Naive B cell (primary cell): ENCODE results near the gene KRT8. TPM values are rescaled to one million over a fixed set of nuclear protein-coding genes. Genes with fewer than 3 reads are reported as not detected.

Experiments
- ATAC-seq, 2 donors: fragments of 150-1000 bp; cut with Tn5 transposase; 2 replicates each; pipeline ENCODE4 v1.10.0; 2021; ENCODE audit warnings: low read depth in 2 of 2, mild to moderate bottlenecking in 2 of 2, moderate library complexity in 2 of 2
- DNase-seq: peaks from one replicate; pipeline ENCODE4 v3.0.0; 2022
- H3K27ac Mint-ChIP-seq, 6 donors: one replicate each; pipeline ENCODE4 v1.8.0; 2020 to 2022; ENCODE audit warnings: mild to moderate bottlenecking in 6 of 6, mixed read lengths in 6 of 6, moderate library complexity in 5 of 6, inconsistent platforms in 2 of 6
- H3K27me3 Mint-ChIP-seq, 3 donors: one replicate each; pipeline ENCODE4 v1.8.0; 2021 to 2022; ENCODE audit warnings: mixed read lengths in 3 of 3, mild to moderate bottlenecking in 1 of 3
- H3K36me3 Mint-ChIP-seq, 2 donors: one replicate each; pipeline ENCODE4 v1.8.0; 2020 to 2022; ENCODE audit warnings: mixed read lengths in 2 of 2, inconsistent platforms in 1 of 2, mild to moderate bottlenecking in 1 of 2
- H3K4me1 Mint-ChIP-seq, 3 donors: one replicate each; pipeline ENCODE4 v1.8.0; 2020 to 2022; ENCODE audit warnings: mixed read lengths in 3 of 3, inconsistent platforms in 1 of 3, mild to moderate bottlenecking in 1 of 3, moderate library complexity in 1 of 3
- H3K4me3 Mint-ChIP-seq, 8 donors: one replicate each; pipeline ENCODE4 v1.8.0; 2020 to 2022; ENCODE audit warnings: mild to moderate bottlenecking in 8 of 8, mixed read lengths in 8 of 8, moderate library complexity in 8 of 8, inconsistent platforms in 2 of 8
- H3K9me3 Mint-ChIP-seq, 7 donors: one replicate each; pipeline ENCODE4 v1.8.0; 2020 to 2022; ENCODE audit warnings: mixed read lengths in 7 of 7, mild to moderate bottlenecking in 5 of 7, inconsistent platforms in 2 of 7, moderate library complexity in 1 of 7
- polyA plus RNA-seq, 6 donors: library from polyadenylated mRNA; unstranded; fragments of 300-500 nt; fragmentation: Illumina TruSeq; gene quantifications; one replicate each; pipeline ENCODE4 v1.2.3, GENCODE V29; 2021; ENCODE audit warnings: low read depth in 6 of 6

The KRT8 gene
- polyA plus RNA-seq, 6 donors from 2014 or later = not detected

DNA sequence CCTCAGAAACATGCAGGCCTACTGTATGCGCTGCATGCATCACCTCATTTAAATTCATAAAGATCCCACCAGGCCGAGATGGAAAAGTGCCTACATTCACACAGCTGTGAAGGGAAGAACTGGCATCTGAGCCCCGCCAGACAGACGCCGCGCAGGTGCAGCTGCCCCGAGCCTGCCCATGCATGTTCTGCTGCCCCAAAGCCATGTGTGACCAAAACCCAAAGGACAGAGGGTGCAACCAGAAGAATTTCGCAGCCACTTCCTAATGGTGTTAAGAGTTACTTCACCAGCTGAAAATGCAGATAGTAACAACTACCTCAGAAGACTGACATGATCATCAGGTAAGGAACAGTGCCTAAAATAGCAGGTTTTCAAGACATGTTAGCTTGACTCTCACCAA lies 13.5 kb upstream of the KRT8 start:
- H3K4me3 Mint-ChIP-seq = no peak overlapping the region
- H3K9me3 Mint-ChIP-seq = peaks cover 0 to 6% (median 0%) of the 10 kb centered on the region in 7 donors
- H3K27ac Mint-ChIP-seq = no peak overlapping the region
- peaks cover 0 to 6% (median 0%) of the 10 kb centered on the region in 3 donors for H3K4me1 Mint-ChIP-seq
- peaks cover 4 to 43% (median 31%) of the 10 kb centered on the region in 3 donors for H3K27me3 Mint-ChIP-seq
- ATAC-seq = no peak
- DNase-seq = no peak
- H3K36me3 Mint-ChIP-seq = no peaks in the 10 kb centered on the region

- Mint-ChIP-seq H3K9me3 (peaks cover 0 to 6% (median 0%) of the 10 kb centered on the region in 7 donors), H3K4me1 (peaks cover 0 to 6% (median 0%) of the 10 kb centered on the region in 3 donors), H3K27me3 (peaks cover 4 to 43% (median 32%) of the 10 kb centered on the region in 3 donors), H3K27ac (peak overlapping the region in 1 of 6 donors; percentile 19), H3K36me3 (no peaks in the 10 kb centered on the region), H3K4me3 (no peak overlapping the region)
- ATAC-seq (no peak), DNase-seq (no peak)
Measured at GRCh38 chr12:52917800-52918199, 12.9 kb upstream of the KRT8 start.

DNA sequence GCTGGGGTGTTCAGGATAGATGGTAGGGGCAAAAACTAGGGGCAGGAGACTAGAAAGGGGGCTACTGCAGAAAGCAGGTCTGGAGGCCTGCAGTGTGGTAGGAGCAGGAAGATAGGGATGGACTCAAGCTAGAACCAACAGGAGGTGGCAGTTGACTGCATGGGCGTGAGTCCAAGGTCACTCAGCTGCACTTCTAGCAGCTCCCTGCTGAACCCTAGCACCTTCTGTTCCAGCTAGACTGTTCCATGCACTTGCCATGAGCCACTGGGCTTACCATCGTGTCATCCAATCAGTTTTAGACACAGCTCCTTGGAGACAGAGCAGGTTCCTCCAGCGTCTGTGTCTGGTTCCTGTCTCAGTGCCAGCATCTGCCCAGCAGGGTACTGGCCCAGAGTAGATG lies 11.3 kb upstream of the KRT8 start:
- DNase-seq (no peak), ATAC-seq (no peak)
- H3K4me1 Mint-ChIP-seq = peaks cover 0 to 6% (median 0%) of the 10 kb centered on the region in 3 donors
- H3K27me3 Mint-ChIP-seq = peaks cover 4 to 32% (median 27%) of the 10 kb centered on the region in 3 donors
- no peak overlapping the region for H3K4me3 Mint-ChIP-seq
- no peak overlapping the region for H3K27ac Mint-ChIP-seq
- no peaks in the 10 kb centered on the region for H3K36me3 Mint-ChIP-seq
- peaks cover 0 to 6% (median 0%) of the 10 kb centered on the region in 7 donors for H3K9me3 Mint-ChIP-seq

DNA sequence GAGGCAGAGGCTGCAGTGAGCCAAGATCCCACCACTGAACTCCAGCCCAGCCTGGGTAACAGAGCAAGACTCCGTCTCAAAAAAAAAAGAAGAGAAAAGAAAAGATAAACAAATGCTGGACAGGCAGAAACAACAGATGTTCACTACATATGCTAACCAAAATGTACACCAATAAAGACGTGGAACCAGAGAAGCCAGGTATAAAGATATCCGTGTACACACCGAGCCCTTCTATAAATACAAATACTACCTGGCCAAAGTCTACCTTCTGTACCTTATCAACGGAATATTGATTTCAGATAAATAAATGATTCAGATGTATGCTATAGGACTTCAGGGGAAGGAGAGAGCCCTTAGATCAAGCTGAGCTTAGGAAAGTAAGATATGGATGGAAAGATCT lies 10.8 kb upstream of the KRT8 start:
- DNase-seq = no peak

GRCh38 chr12:52914576-52915121 lies 9.8 kb upstream of the KRT8 start:
- Mint-ChIP-seq H3K4me1 (peaks cover 0 to 6% (median 0%) of the 10 kb centered on the region in 3 donors), H3K9me3 (peaks cover 0 to 6% (median 0%) of the 10 kb centered on the region in 7 donors), H3K4me3 (no peak overlapping the region), H3K27ac (no peak overlapping the region), H3K27me3 (peaks cover 4 to 31% (median 18%) of the 10 kb centered on the region in 3 donors), H3K36me3 (no peaks in the 10 kb centered on the region)
- no peak for ATAC-seq
- DNase-seq = no peak

More for the DNA sequence above, 10.8 kb upstream of the KRT8 start:
- Mint-ChIP-seq H3K27me3 (peaks cover 4 to 26% (median 21%) of the 10 kb centered on the region in 3 donors), H3K9me3 (peaks cover 0 to 6% (median 0%) of the 10 kb centered on the region in 7 donors), H3K27ac (peak overlapping the region in 1 of 6 donors; percentile 72), H3K4me3 (no peak overlapping the region), H3K4me1 (peaks cover 0 to 6% (median 0%) of the 10 kb centered on the region in 3 donors), H3K36me3 (no peaks in the 10 kb centered on the region)
- ATAC-seq = no peak

- no peak overlapping the region for H3K4me3 Mint-ChIP-seq
- H3K36me3 Mint-ChIP-seq = no peaks in the 10 kb centered on the region
- DNase-seq (no peak), ATAC-seq (no peak)
- H3K4me1 Mint-ChIP-seq = peaks cover 0 to 6% (median 0%) of the 10 kb centered on the region in 3 donors
- peaks cover 4 to 31% (median 20%) of the 10 kb centered on the region in 3 donors for H3K27me3 Mint-ChIP-seq
- peaks cover 0 to 6% (median 0%) of the 10 kb centered on the region in 7 donors for H3K9me3 Mint-ChIP-seq
- H3K27ac Mint-ChIP-seq = peak overlapping the region in 1 of 6 donors; percentile 73
Measured at GRCh38 chr12:52913431-52913821, 8.6 kb upstream of the KRT8 start.

GRCh38 chr12:52912711-52913430 lies 8.0 kb upstream of the KRT8 start:
- Mint-ChIP-seq H3K4me3 (peak overlapping the region in 1 of 8 donors; percentile 29), H3K9me3 (peaks cover 0 to 4% (median 0%) of the 10 kb centered on the region in 7 donors), H3K4me1 (peaks cover 0 to 4% (median 0%) of the 10 kb centered on the region in 3 donors), H3K36me3 (no peaks in the 10 kb centered on the region), H3K27me3 (peaks cover 4 to 28% (median 24%) of the 10 kb centered on the region in 3 donors), H3K27ac (no peak overlapping the region)
- no peak for ATAC-seq
- no peak for DNase-seq

GRCh38 chr12:52910248-52910883 lies 5.5 kb upstream of the KRT8 start:
- ATAC-seq (no peak), DNase-seq (no peak)
- no peaks in the 10 kb centered on the region for H3K36me3 Mint-ChIP-seq
- H3K27ac Mint-ChIP-seq = no peak overlapping the region
- H3K9me3 Mint-ChIP-seq = no peaks in the 10 kb centered on the region
- H3K4me3 Mint-ChIP-seq = no peak overlapping the region
- peaks cover 7 to 37% (median 27%) of the 10 kb centered on the region in 3 donors for H3K27me3 Mint-ChIP-seq
- H3K4me1 Mint-ChIP-seq = no peaks in the 10 kb centered on the region

DNA sequence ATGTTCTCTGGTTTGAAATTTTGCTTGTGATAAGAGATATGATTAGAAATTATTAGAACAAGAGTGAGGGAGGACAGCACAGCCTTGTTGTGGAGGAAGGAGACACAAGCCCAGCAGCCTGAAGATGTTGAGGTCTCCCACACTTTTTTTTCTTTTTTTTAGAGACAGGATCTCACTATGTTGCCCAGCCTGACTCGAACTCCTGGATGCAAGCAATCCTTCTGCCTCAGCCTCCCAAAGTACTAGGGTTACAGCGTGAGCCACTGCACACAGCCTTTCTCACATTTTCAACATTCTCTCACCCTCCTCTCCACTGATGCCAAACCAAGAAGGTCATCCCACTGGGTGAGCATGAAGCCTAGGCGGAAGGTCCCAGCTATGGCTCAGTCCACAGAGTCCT lies 4.9 kb upstream of the KRT8 start:
- no peak for ATAC-seq
- no peak overlapping the region for H3K4me3 Mint-ChIP-seq
- no peak overlapping the region for H3K27ac Mint-ChIP-seq
- no peak for DNase-seq
- no peaks in the 10 kb centered on the region for H3K4me1 Mint-ChIP-seq
- no peaks in the 10 kb centered on the region for H3K36me3 Mint-ChIP-seq
- no peaks in the 10 kb centered on the region for H3K9me3 Mint-ChIP-seq
- peaks cover 7 to 33% (median 25%) of the 10 kb centered on the region in 3 donors for H3K27me3 Mint-ChIP-seq

DNA sequence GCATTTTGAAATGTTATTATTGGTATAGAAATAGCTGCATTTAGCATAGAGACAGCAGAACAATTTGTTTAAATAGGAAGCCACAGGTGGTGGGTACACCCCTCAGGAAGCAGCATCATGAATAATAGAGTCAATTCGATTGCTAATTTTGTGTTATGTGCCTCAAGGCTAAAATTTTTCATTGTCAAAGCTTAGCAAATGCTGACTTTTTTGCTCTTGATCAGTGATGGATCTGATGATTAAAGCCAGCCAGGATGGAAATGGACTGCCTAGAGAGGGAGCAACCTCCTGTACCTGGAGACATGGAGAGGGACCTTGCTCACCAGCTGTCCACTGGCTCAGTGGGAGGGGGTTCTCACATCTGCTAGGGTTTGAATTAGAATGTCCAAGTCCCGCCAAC lies 4.5 kb upstream of the KRT8 start:
- H3K4me1 Mint-ChIP-seq = no peaks in the 10 kb centered on the region
- H3K4me3 Mint-ChIP-seq = no peak overlapping the region
- no peaks in the 10 kb centered on the region for H3K36me3 Mint-ChIP-seq
- DNase-seq (no peak), ATAC-seq (no peak)
- H3K9me3 Mint-ChIP-seq = no peaks in the 10 kb centered on the region
- no peak overlapping the region for H3K27ac Mint-ChIP-seq
- H3K27me3 Mint-ChIP-seq = peaks cover 4 to 34% (median 20%) of the 10 kb centered on the region in 3 donors

GRCh38 chr12:52907092-52907810 lies 2.4 kb upstream of the KRT8 start:
- H3K27ac Mint-ChIP-seq = peak overlapping the region in 1 of 6 donors; percentile 22
- H3K4me1 Mint-ChIP-seq = peaks cover 3 to 6% (median 5%) of the 10 kb centered on the region in 3 donors
- H3K4me3 Mint-ChIP-seq = no peak overlapping the region
- DNase-seq = no peak
- peaks cover 9 to 36% (median 29%) of the 10 kb centered on the region in 3 donors for H3K27me3 Mint-ChIP-seq
- no peak for ATAC-seq
- H3K36me3 Mint-ChIP-seq = no peaks in the 10 kb centered on the region
- H3K9me3 Mint-ChIP-seq = no peaks in the 10 kb centered on the region

GRCh38 chr12:52906191-52906601 lies 1.3 kb upstream of the KRT8 start:
- DNase-seq = no peak
- Mint-ChIP-seq H3K27ac (no peak overlapping the region), H3K36me3 (no peaks in the 10 kb centered on the region), H3K9me3 (no peaks in the 10 kb centered on the region), H3K4me3 (no peak overlapping the region), H3K27me3 (peaks cover 9 to 43% (median 29%) of the 10 kb centered on the region in 3 donors), H3K4me1 (peaks cover 3 to 6% (median 5%) of the 10 kb centered on the region in 3 donors)
- no peak for ATAC-seq
